Measurements from ENCODE around the gene LDLRAD4.

LDLRAD4 gene

GRCh38 chr18:13272416-13272815 is 53.9 kb downstream of the LDLRAD4 start:
- DNase-seq (ENCODE audit: low read depth in 1 of 2, low spot score in 1 of 2), result no peak

DNA sequence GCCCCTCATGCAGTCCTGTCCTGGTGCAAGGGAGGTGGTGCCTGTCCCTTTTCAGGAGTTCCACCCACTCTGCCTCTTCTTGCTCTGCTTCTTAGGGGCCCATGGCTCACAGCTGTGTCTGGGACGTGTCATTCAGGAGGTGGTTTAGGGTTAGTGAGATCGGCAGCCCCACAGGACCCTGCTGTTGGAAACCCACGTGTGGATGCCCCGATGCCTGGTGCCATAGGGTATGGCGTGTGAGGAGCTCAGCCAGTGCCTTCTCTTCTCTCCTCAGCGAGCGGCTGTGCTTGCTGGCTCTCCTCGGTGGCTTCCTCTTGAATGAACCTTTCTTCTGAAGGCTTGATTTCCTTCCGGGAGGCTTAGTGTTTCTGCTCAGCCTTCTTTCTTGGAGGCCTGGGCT is 55.2 kb downstream of the LDLRAD4 start:
- Histone ChIP-seq H3K27ac (replicated peaks) (no peak overlapping the region), H3K4me3 (replicated peaks; ENCODE audit: insufficient read depth, low read length) (no peak overlapping the region), H3K27me3 (ENCODE audit: insufficient read depth, poor library complexity, severe bottlenecking) (peaks cover 4% of the 10 kb centered on the region)
- DNase-seq (ENCODE audit: low read depth in 1 of 2, low spot score in 1 of 2), result no peak
- TF ChIP-seq SPI1 (IDR thresholded peaks at IDR 0.05; ENCODE audit: borderline replicate concordance, low read depth), result no peak
- TF ChIP-seq, protein P1, sequence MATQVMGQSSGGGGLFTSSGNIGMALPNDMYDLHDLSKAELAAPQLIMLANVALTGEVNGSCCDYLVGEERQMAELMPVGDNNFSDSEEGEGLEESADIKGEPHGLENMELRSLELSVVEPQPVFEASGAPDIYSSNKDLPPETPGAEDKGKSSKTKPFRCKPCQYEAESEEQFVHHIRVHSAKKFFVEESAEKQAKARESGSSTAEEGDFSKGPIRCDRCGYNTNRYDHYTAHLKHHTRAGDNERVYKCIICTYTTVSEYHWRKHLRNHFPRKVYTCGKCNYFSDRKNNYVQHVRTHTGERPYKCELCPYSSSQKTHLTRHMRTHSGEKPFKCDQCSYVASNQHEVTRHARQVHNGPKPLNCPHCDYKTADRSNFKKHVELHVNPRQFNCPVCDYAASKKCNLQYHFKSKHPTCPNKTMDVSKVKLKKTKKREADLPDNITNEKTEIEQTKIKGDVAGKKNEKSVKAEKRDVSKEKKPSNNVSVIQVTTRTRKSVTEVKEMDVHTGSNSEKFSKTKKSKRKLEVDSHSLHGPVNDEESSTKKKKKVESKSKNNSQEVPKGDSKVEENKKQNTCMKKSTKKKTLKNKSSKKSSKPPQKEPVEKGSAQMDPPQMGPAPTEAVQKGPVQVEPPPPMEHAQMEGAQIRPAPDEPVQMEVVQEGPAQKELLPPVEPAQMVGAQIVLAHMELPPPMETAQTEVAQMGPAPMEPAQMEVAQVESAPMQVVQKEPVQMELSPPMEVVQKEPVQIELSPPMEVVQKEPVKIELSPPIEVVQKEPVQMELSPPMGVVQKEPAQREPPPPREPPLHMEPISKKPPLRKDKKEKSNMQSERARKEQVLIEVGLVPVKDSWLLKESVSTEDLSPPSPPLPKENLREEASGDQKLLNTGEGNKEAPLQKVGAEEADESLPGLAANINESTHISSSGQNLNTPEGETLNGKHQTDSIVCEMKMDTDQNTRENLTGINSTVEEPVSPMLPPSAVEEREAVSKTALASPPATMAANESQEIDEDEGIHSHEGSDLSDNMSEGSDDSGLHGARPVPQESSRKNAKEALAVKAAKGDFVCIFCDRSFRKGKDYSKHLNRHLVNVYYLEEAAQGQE (IDR thresholded peaks at IDR 0.05; ENCODE audit: insufficient replicate concordance, low read depth), result no peak
- no peak for TF ChIP-seq GABPA (IDR thresholded peaks at IDR 0.05; ENCODE audit: low read depth)
- TF ChIP-seq POLR2AphosphoS5 (IDR thresholded peaks at IDR 0.05; ENCODE audit: low read depth), result no peak
- TF ChIP-seq CTCF (IDR thresholded peaks at IDR 0.05; ENCODE audit: insufficient read depth, low read length), result no peak

More at GRCh38 chr18:13272416-13272815, 53.9 kb downstream of the LDLRAD4 start:
- Histone ChIP-seq H3K27me3 (ENCODE audit: insufficient read depth, poor library complexity, severe bottlenecking) (peaks cover 9% of the 10 kb centered on the region), H3K4me3 (replicated peaks; ENCODE audit: insufficient read depth, low read length) (no peak overlapping the region), H3K27ac (replicated peaks) (no peak overlapping the region)
- TF ChIP-seq CTCF (IDR thresholded peaks at IDR 0.05; ENCODE audit: insufficient read depth, low read length) (no peak), SPI1 (IDR thresholded peaks at IDR 0.05; ENCODE audit: borderline replicate concordance, low read depth) (no peak), GABPA (IDR thresholded peaks at IDR 0.05; ENCODE audit: low read depth) (no peak)
- TF ChIP-seq, protein P1 (IDR thresholded peaks at IDR 0.05; ENCODE audit: insufficient replicate concordance, low read depth), result no peak

- Histone ChIP-seq H3K4me3 (replicated peaks; ENCODE audit: insufficient read depth, low read length) (no peak overlapping the region), H3K27ac (replicated peaks) (no peak overlapping the region), H3K27me3 (ENCODE audit: insufficient read depth, poor library complexity, severe bottlenecking) (peaks cover 2% of the 10 kb centered on the region)
- TF ChIP-seq, protein P1 (IDR thresholded peaks at IDR 0.05; ENCODE audit: insufficient replicate concordance, low read depth), result no peak
- TF ChIP-seq POLR2AphosphoS5 (IDR thresholded peaks at IDR 0.05; ENCODE audit: low read depth) (no peak), GABPA (IDR thresholded peaks at IDR 0.05; ENCODE audit: low read depth) (no peak), SPI1 (IDR thresholded peaks at IDR 0.05; ENCODE audit: borderline replicate concordance, low read depth) (no peak), CTCF (IDR thresholded peaks at IDR 0.05; ENCODE audit: insufficient read depth, low read length) (no peak)
- no peak for DNase-seq (ENCODE audit: low read depth in 1 of 2, low spot score in 1 of 2)
These were observed 56.5 kb downstream of the LDLRAD4 start for GRCh38 chr18:13275075-13275474.

All from HL-60 (cell line).